GM18909 (cell line): Measurements from ENCODE around the gene WTIP.
"Not testable (repeated sequence)": the region's sequence is repeated elsewhere in the genome, so short reads cannot be mapped to it uniquely, and the experiment has no call there.

Source experiments
- ATAC-seq: cut with Tn5 transposase; IDR thresholded peaks from one replicate; pipeline ENCODE4 v1.9.1; 2021; ENCODE audit warnings: mild to moderate bottlenecking; ENCODE audit not compliant: unreplicated experiment, poor library complexity

Gene WTIP

GRCh38 chr19:34475975-34476594 is 5.5 kb upstream of the WTIP start:
- ATAC-seq, result no peak

- not testable (repeated sequence) for ATAC-seq
Observed at GRCh38 chr19:34478496-34478895, 3.1 kb upstream of the WTIP start.

- ATAC-seq, result no peak
Observed at GRCh38 chr19:34479396-34479795, 2.2 kb upstream of the WTIP start.

- ATAC-seq, result no peak
Observed at GRCh38 chr19:34480491-34480890, 1.1 kb upstream of the WTIP start.

GRCh38 chr19:34481861-34482379 is 362 bp downstream of the WTIP start:
- no peak for ATAC-seq

GRCh38 chr19:34482380-34483250 is 1.1 kb downstream of the WTIP start:
- ATAC-seq, result no peak

GRCh38 chr19:34484328-34484727 is 2.8 kb downstream of the WTIP start:
- ATAC-seq, result no peak

- ATAC-seq, result no peak
Observed at GRCh38 chr19:34485831-34486230, 4.3 kb downstream of the WTIP start.

GRCh38 chr19:34487651-34488051 is 6.1 kb downstream of the WTIP start:
- no peak for ATAC-seq

- no peak for ATAC-seq
Observed at GRCh38 chr19:34489175-34489574, 7.6 kb downstream of the WTIP start.

- no peak for ATAC-seq
Observed at GRCh38 chr19:34490141-34490766, 8.7 kb downstream of the WTIP start.

- ATAC-seq, result no peak
Observed at GRCh38 chr19:34493038-34493648, 11.6 kb downstream of the WTIP start.

- ATAC-seq, result no peak
Observed at GRCh38 chr19:34493649-34494044, 12.1 kb downstream of the WTIP start.

GRCh38 chr19:34494601-34495000 is 13.0 kb downstream of the WTIP start:
- ATAC-seq, result no peak

GRCh38 chr19:34495416-34495815 is 13.9 kb downstream of the WTIP start:
- ATAC-seq, result no peak

GRCh38 chr19:34497112-34497805 is 15.7 kb downstream of the WTIP start:
- no peak for ATAC-seq

GRCh38 chr19:34499155-34499834 is 17.7 kb downstream of the WTIP start:
- no peak for ATAC-seq

- ATAC-seq, result no peak
Observed at GRCh38 chr19:34500656-34501120, 19.1 kb downstream of the WTIP start.
